HG03342 (cell line): ENCODE results near the gene SPATA6.

Source experiments
- ATAC-seq: cut with Tn5 transposase; IDR thresholded peaks from one replicate; pipeline ENCODE4 v1.9.1; 2021; ENCODE audit warnings: mild to moderate bottlenecking, moderate library complexity; ENCODE audit not compliant: unreplicated experiment

SPATA6 gene

GRCh38 chr1:48258106-48258505, 213.9 kb downstream of the SPATA6 start:
- no peak for ATAC-seq

GRCh38 chr1:48254254-48254653, 217.8 kb downstream of the SPATA6 start:
- no peak for ATAC-seq

- ATAC-seq, result no peak
Measured at GRCh38 chr1:48251821-48252220, 220.2 kb downstream of the SPATA6 start.

- no peak for ATAC-seq
Measured at GRCh38 chr1:48251323-48251722, 220.7 kb downstream of the SPATA6 start.

- ATAC-seq, result no peak
Measured at GRCh38 chr1:48250572-48250971, 221.4 kb downstream of the SPATA6 start.

GRCh38 chr1:48249868-48250267, 222.1 kb downstream of the SPATA6 start:
- ATAC-seq, result no peak

- ATAC-seq, result no peak
Measured at GRCh38 chr1:48248356-48248755, 223.6 kb downstream of the SPATA6 start.

- no peak for ATAC-seq
Measured at GRCh38 chr1:48246727-48247126, 225.3 kb downstream of the SPATA6 start.
